ENCODE data around the gene CD27. TPM values are rescaled to one million over a fixed set of nuclear protein-coding genes. Genes with fewer than 3 reads are reported as not detected.

The CD27 gene
- total RNA-seq = 1 to 10 TPM in 2 of 3 donors, under 1 TPM in 1; 0.64 to 4.3 (median 2.6) TPM

- H3K4me3 ChIP-seq = peak within 1 kb of the TSS in 2 of 3 donors; percentile 1 to 19
- intact Hi-C loops (cut with DNase I; ENCODE audit: low total_unique reads) = no loop called here
- no peaks in the 10 kb centered on the region for H3K27me3 ChIP-seq
Measured at GRCh38 chr12:6444704-6445688, at the start of gene CD27. TSS of gene CD27 (plus strand) at chr12:6444955. CDS start at chr12:6445096, 141 bp downstream.

GRCh38 chr12:6396031-6396430 is 48.7 kb upstream of the CD27 start:
- no peak for TF ChIP-seq POLR2A (IDR thresholded peaks at IDR 0.05)
- TF ChIP-seq, protein P1, sequence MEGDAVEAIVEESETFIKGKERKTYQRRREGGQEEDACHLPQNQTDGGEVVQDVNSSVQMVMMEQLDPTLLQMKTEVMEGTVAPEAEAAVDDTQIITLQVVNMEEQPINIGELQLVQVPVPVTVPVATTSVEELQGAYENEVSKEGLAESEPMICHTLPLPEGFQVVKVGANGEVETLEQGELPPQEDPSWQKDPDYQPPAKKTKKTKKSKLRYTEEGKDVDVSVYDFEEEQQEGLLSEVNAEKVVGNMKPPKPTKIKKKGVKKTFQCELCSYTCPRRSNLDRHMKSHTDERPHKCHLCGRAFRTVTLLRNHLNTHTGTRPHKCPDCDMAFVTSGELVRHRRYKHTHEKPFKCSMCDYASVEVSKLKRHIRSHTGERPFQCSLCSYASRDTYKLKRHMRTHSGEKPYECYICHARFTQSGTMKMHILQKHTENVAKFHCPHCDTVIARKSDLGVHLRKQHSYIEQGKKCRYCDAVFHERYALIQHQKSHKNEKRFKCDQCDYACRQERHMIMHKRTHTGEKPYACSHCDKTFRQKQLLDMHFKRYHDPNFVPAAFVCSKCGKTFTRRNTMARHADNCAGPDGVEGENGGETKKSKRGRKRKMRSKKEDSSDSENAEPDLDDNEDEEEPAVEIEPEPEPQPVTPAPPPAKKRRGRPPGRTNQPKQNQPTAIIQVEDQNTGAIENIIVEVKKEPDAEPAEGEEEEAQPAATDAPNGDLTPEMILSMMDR (IDR thresholded peaks at IDR 0.05) = no peak
- TF ChIP-seq POLR2AphosphoS5 (IDR thresholded peaks at IDR 0.05) = no peak
- no peak for DNase-seq (ENCODE audit: low spot score in 2 of 2)
- no peaks in the 10 kb centered on the region for H3K9me3 ChIP-seq
- H3K36me3 ChIP-seq = no peaks in the 10 kb centered on the region
- H3K4me1 ChIP-seq = no peaks in the 10 kb centered on the region
- no peaks in the 10 kb centered on the region for H3K27me3 ChIP-seq
- intact Hi-C loops (cut with DNase I; ENCODE audit: low total_unique reads) = no loop called here
- H3K4me3 ChIP-seq = no peak overlapping the region
- no peak overlapping the region for H3K27ac ChIP-seq

More at GRCh38 chr12:6444704-6445688, at the start of gene CD27:
- Histone ChIP-seq H3K27ac (no peak within 1 kb of the TSS), H3K9me3 (no peaks in the 10 kb centered on the region), H3K4me1 (peaks cover 0 to 3% of the 10 kb centered on the region in 2 donors), H3K36me3 (no peaks in the 10 kb centered on the region)
- DNase-seq (ENCODE audit: low spot score in 2 of 2) = no peak
- TF ChIP-seq, protein P1 (IDR thresholded peaks at IDR 0.05) = no peak
- TF ChIP-seq POLR2A (IDR thresholded peaks at IDR 0.05) (no peak), POLR2AphosphoS5 (IDR thresholded peaks at IDR 0.05) (no peak)

- no peak overlapping the region for H3K27ac ChIP-seq
- no peaks in the 10 kb centered on the region for H3K4me1 ChIP-seq
- intact Hi-C loops (cut with DNase I; ENCODE audit: low total_unique reads) = no loop called here
- no peaks in the 10 kb centered on the region for H3K36me3 ChIP-seq
- no peak for DNase-seq (ENCODE audit: low spot score in 2 of 2)
- H3K9me3 ChIP-seq = no peaks in the 10 kb centered on the region
- TF ChIP-seq POLR2A (IDR thresholded peaks at IDR 0.05) = no peak
- TF ChIP-seq, protein P1 (IDR thresholded peaks at IDR 0.05) = no peak
- no peak for TF ChIP-seq POLR2AphosphoS5 (IDR thresholded peaks at IDR 0.05)
- H3K27me3 ChIP-seq = no peaks in the 10 kb centered on the region
- no peak overlapping the region for H3K4me3 ChIP-seq
Measured at GRCh38 chr12:6399884-6400644, 44.7 kb upstream of the CD27 start.

DNA sequence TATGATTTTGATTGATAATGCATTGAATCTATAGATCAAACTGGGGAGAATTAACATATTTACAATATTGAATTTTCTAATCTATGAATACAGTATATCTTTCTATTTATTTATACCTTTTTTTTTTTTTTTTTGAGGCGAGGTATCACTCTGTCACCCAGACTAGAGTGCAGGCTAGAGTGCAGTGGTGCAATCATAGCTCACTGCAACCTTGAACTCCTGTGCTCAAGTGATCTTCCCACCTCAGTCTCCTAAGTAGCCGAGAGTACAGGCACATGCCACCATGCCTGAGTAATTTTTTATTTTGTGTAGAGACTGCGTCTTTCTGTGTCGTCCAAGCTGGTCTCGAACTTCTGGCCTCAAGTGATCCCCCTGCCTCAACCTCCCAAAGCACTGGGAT is 40.4 kb upstream of the CD27 start:
- intact Hi-C loops (cut with DNase I; ENCODE audit: low total_unique reads) = no loop called here
- Histone ChIP-seq H3K27me3 (no peaks in the 10 kb centered on the region), H3K36me3 (no peaks in the 10 kb centered on the region), H3K27ac (no peak overlapping the region), H3K9me3 (no peaks in the 10 kb centered on the region), H3K4me3 (no peak overlapping the region), H3K4me1 (no peaks in the 10 kb centered on the region)
- no peak for TF ChIP-seq POLR2A (IDR thresholded peaks at IDR 0.05)
- no peak for TF ChIP-seq POLR2AphosphoS5 (IDR thresholded peaks at IDR 0.05)
- TF ChIP-seq, protein P1 (IDR thresholded peaks at IDR 0.05) = no peak
- no peak for DNase-seq (ENCODE audit: low spot score in 2 of 2)
